Progenitor cell of endocrine pancreas (in vitro differentiated cells): ENCODE measurements around the gene TEDC1. TPM values are rescaled to one million over a fixed set of nuclear protein-coding genes. Genes with fewer than 3 reads are reported as not detected.
A peak's percentile ranks its signal among the peaks of the same experiment; 100 is the strongest.

Experiments used
- DNase-seq: peaks from one replicate; pipeline ENCODE4 v3.0.0; 2021; ENCODE audit warnings: low spot score; ENCODE audit not compliant: unreplicated experiment
- H3K27ac Mint-ChIP-seq: 2 replicates; pipeline ENCODE4 v1.8.0; 2021; ENCODE audit warnings: mild to moderate bottlenecking, moderate library complexity, mixed read lengths
- H3K27me3 Mint-ChIP-seq: 2 replicates; pipeline ENCODE4 v1.8.0; 2021; ENCODE audit warnings: mixed read lengths
- H3K36me3 Mint-ChIP-seq: 2 replicates; pipeline ENCODE4 v1.8.0; 2022; ENCODE audit warnings: mixed read lengths; ENCODE audit not compliant: insufficient read depth
- H3K4me1 Mint-ChIP-seq: 2 replicates; pipeline ENCODE4 v1.8.0; 2021; ENCODE audit warnings: low read depth, mixed read lengths
- H3K4me3 Mint-ChIP-seq: 2 replicates; pipeline ENCODE4 v1.8.0; 2021; ENCODE audit warnings: low read depth, mild to moderate bottlenecking, moderate library complexity, mixed read lengths
- H3K9me3 Mint-ChIP-seq: 2 replicates; pipeline ENCODE4 v1.8.0; 2021; ENCODE audit warnings: low read depth, mixed read lengths
- CTCF ChIP-seq: fragments of 200-600 bp; sonication (generic); IDR thresholded peaks from one replicate; pipeline ENCODE4 v1.5.0; 2021; ENCODE audit warnings: antibody characterized with exemption, mild to moderate bottlenecking; ENCODE audit not compliant: unreplicated experiment
- total RNA-seq: library from RNA; stranded (reverse); gene quantifications from 2 replicates; pipeline ENCODE4 v1.2.1, GENCODE V29; 2021

The TEDC1 gene
- total RNA-seq, 1 donor from 2014 or later: 20.5 TPM

- peak overlapping the region; percentile 3 for H3K4me3 Mint-ChIP-seq
- H3K27me3 Mint-ChIP-seq: peaks cover 43% of the 10 kb centered on the region
Observed at GRCh38 chr14:105481886-105482457, 9.1 kb upstream of the TEDC1 start.

GRCh38 chr14:105482486-105483110, 8.4 kb upstream of the TEDC1 start:
- peak overlapping the region; percentile 83 for H3K27ac Mint-ChIP-seq
- H3K9me3 Mint-ChIP-seq: no peaks in the 10 kb centered on the region
- H3K36me3 Mint-ChIP-seq: peaks cover 3% of the 10 kb centered on the region
- no peak for DNase-seq
- no peak for TF ChIP-seq CTCF
- H3K4me3 Mint-ChIP-seq: no peak overlapping the region
- H3K27me3 Mint-ChIP-seq: peaks cover 38% of the 10 kb centered on the region
- peaks cover 12% of the 10 kb centered on the region for H3K4me1 Mint-ChIP-seq

More at GRCh38 chr14:105481886-105482457, 9.1 kb upstream of the TEDC1 start:
- Mint-ChIP-seq H3K36me3 (peaks cover 3% of the 10 kb centered on the region), H3K27ac (peak overlapping the region; percentile 83), H3K9me3 (no peaks in the 10 kb centered on the region), H3K4me1 (peaks cover 12% of the 10 kb centered on the region)
- TF ChIP-seq CTCF: peak; percentile 12
- peak; percentile 49 for DNase-seq

- Mint-ChIP-seq H3K27ac (no peak overlapping the region), H3K36me3 (peaks cover 3% of the 10 kb centered on the region), H3K9me3 (no peaks in the 10 kb centered on the region), H3K4me1 (peaks cover 12% of the 10 kb centered on the region), H3K27me3 (peaks cover 38% of the 10 kb centered on the region), H3K4me3 (no peak overlapping the region)
- no peak for TF ChIP-seq CTCF
- no peak for DNase-seq
Observed at GRCh38 chr14:105483300-105484068, 7.6 kb upstream of the TEDC1 start.

GRCh38 chr14:105484069-105484996, 6.7 kb upstream of the TEDC1 start:
- Mint-ChIP-seq H3K4me1 (peaks cover 13% of the 10 kb centered on the region), H3K36me3 (peaks cover 3% of the 10 kb centered on the region), H3K27ac (no peak overlapping the region), H3K27me3 (peaks cover 36% of the 10 kb centered on the region), H3K4me3 (no peak overlapping the region), H3K9me3 (no peaks in the 10 kb centered on the region)
- no peak for TF ChIP-seq CTCF
- no peak for DNase-seq
